Choroid plexus epithelial cell (primary cell): ENCODE results near the gene IP6K2.
"Not testable (repeated sequence)": the region's sequence is repeated elsewhere in the genome, so short reads cannot be mapped to it uniquely, and the experiment has no call there.

Experiments
- DNase-seq: peaks from one replicate; pipeline ENCODE4 v3.0.0-alpha.2; 2010; ENCODE audit warnings: low read depth
- H3K4me3 ChIP-seq: 2 replicates; pipeline ENCODE4 v1.5.1; 2011; ENCODE audit warnings: low read depth, mild to moderate bottlenecking, control low read depth, low read length, moderate library complexity
- TF ChIP-seq, protein P1 (sequence below): conservative IDR thresholded peaks from 2 replicates; pipeline ENCODE4 v1.5.1; 2011; ENCODE audit warnings: low read depth, mild to moderate bottlenecking, control low read depth, inconsistent platforms, low read length, moderate library complexity

The IP6K2 gene

DNA sequence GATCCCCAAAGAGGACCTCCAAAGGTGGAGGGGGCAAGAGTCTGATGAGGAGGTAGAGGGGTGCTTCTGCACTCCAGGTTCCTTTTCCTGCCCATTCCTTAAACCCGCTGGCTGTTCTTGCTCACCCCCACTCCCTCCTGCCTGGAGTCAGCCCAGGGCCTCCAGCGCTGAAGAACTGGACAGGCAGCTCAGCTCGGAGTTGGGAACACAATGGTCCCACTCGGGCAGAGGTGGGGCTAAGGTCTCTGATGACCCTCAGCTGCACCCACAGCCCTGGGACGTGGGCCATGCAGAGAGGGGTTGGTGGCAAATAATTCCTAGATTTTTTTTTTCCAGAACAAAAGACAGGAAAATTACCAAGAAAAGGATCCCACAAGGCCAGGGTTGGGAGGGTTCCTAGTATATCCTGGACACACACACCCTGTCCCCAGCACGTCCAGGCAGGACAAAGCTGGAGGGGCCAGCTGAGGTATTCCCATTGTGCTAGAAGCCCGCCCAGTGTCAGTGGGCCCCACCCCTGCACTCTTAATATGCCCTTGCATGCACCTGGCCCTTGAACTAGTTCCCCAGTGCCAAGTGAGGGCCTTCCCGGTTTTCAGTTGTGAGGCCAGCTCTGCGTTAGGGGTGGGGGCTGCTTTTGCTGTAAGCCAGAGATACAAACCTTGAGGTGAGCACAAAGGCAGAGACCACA, 22.1 kb upstream of the IP6K2 start:
- DNase-seq = no peak
- no peak overlapping the region for H3K4me3 ChIP-seq
- TF ChIP-seq, protein P1, sequence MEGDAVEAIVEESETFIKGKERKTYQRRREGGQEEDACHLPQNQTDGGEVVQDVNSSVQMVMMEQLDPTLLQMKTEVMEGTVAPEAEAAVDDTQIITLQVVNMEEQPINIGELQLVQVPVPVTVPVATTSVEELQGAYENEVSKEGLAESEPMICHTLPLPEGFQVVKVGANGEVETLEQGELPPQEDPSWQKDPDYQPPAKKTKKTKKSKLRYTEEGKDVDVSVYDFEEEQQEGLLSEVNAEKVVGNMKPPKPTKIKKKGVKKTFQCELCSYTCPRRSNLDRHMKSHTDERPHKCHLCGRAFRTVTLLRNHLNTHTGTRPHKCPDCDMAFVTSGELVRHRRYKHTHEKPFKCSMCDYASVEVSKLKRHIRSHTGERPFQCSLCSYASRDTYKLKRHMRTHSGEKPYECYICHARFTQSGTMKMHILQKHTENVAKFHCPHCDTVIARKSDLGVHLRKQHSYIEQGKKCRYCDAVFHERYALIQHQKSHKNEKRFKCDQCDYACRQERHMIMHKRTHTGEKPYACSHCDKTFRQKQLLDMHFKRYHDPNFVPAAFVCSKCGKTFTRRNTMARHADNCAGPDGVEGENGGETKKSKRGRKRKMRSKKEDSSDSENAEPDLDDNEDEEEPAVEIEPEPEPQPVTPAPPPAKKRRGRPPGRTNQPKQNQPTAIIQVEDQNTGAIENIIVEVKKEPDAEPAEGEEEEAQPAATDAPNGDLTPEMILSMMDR = no peak

GRCh38 chr3:48738144-48738536, 21.1 kb upstream of the IP6K2 start:
- DNase-seq = no peak
- TF ChIP-seq, protein P1 = no peak
- H3K4me3 ChIP-seq = no peak overlapping the region

DNA sequence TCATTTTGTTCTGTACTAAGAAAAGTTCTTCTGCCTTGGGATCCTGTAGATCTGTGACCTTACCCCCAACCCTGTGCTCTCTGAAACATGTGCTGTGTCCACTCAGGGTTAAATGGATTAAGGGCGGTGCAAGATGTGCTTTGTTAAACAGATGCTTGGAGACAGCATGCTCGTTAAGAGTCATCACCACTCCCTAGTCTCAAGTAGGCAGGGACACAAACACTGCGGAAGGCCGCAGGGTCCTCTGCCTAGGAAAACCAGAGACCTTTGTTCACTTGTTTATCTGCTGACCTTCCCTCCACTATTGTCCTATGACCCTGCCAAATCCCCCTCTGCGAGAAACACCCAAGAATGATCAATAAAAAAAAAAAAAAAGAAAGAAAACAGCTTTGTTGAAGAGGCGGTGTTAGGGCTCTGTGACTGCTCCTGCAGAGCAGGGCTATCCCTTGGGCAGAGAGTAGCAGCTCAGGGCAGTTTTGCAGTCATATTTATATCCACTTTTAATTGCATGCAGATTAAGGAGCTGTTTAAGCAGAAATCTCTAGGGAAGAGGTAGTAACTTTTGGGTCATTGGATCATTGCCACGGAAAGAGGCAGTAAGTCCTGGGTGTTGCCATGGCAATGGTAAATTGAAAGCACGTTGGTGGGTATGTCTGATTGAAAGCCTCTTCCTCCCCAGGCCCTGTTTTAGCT, 18.2 kb upstream of the IP6K2 start:
- DNase-seq, H3K4me3 ChIP-seq: not testable (repeated sequence)

DNA sequence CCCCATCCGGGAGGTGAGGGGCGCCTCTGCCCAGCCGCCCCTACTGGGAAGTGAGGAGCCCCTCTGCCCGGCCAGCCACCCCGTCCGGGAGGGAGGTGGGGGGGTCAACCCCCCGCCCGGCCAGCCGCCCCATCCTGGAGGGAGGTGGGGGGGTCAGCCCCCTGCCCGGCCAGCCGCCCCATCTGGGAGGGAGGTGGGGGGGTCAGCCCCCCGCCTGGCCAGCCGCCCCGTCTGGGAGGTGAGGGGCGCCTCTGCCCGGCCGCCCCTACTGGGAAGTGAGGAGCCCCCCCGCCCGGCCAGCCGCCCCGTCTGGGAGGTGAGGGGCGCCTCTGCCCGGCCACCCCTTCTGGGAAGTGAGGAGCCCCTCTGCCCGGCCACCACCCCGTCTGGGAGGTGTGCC, 17.5 kb upstream of the IP6K2 start:
- DNase-seq, H3K4me3 ChIP-seq: not testable (repeated sequence)

DNA sequence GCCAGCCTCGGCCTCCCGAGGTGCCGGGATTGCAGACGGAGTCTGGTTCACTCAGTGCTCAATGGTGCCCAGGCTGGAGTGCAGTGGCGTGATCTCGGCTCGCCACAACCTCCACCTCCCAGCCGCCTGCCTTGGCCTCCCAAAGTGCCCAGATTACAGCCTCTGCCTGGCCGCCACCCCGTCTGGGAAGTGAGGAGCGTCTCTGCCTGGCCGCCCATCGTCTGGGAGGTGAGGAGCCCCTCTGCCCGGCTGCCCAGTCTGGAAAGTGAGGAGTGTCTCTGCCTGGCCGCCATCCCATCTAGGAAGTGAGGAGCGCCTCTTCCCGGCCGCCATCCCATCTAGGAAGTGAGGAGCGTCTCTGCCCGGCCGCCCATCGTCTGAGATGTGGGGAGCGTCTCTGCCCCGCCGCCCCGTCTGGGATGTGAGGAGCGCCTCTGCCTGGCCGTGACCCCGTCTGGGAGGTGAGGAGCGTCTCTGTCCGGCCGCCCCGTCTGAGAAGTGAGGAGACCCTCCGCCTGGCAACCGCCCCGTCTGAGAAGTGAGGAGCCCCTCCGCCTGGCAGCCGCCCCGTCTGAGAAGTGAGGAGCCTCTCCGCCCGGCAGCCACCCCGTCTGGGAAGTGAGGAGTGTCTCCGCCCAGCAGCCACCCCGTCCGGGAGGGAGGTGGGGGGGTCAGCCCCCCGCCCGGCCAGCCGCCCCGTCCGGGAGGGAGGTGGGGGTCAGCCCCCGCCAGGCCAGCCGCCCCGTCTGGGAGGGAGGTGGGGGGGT, 16.9 kb upstream of the IP6K2 start:
- DNase-seq, H3K4me3 ChIP-seq: not testable (repeated sequence)

- TF ChIP-seq, protein P1 = no peak
- DNase-seq = no peak
- H3K4me3 ChIP-seq = no peak overlapping the region
Measured at GRCh38 chr3:48727511-48727910, 10.5 kb upstream of the IP6K2 start.

- DNase-seq, H3K4me3 ChIP-seq: not testable (repeated sequence)
Measured at GRCh38 chr3:48725185-48725855, 8.3 kb upstream of the IP6K2 start.

DNA sequence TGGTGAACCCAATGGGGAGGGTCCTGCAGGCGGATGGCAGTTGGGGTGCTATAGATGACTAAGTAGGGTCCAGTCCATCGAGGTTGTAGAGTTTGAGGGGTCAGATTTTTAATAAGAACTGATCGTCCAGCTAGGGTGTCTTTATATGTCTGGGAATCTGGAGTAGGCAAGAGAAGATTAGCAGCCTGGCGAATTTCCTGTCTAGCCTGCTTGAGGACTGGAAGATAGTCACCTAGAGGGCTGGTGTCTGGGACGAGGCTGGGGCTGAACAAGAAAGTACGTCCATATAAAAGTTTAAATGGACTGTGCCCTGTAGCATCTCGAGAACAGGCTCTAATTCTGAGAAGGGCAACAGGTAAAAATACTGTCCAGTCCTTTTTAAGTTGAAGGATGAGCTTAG, 6.7 kb upstream of the IP6K2 start:
- TF ChIP-seq, protein P1 = no peak
- DNase-seq = no peak
- H3K4me3 ChIP-seq = no peak overlapping the region

- not testable (repeated sequence) for DNase-seq, H3K4me3 ChIP-seq
Measured at GRCh38 chr3:48723293-48723692, 6.3 kb upstream of the IP6K2 start.
